ENCODE results near the gene HSPA5. TPM values are rescaled to one million over a fixed set of nuclear protein-coding genes. Genes with fewer than 3 reads are reported as not detected.
A peak's percentile ranks its signal among the peaks of the same experiment; 100 is the strongest.

HSPA5 gene
- total RNA-seq, 1 donor from 2014 or later, result 133 TPM

DNA sequence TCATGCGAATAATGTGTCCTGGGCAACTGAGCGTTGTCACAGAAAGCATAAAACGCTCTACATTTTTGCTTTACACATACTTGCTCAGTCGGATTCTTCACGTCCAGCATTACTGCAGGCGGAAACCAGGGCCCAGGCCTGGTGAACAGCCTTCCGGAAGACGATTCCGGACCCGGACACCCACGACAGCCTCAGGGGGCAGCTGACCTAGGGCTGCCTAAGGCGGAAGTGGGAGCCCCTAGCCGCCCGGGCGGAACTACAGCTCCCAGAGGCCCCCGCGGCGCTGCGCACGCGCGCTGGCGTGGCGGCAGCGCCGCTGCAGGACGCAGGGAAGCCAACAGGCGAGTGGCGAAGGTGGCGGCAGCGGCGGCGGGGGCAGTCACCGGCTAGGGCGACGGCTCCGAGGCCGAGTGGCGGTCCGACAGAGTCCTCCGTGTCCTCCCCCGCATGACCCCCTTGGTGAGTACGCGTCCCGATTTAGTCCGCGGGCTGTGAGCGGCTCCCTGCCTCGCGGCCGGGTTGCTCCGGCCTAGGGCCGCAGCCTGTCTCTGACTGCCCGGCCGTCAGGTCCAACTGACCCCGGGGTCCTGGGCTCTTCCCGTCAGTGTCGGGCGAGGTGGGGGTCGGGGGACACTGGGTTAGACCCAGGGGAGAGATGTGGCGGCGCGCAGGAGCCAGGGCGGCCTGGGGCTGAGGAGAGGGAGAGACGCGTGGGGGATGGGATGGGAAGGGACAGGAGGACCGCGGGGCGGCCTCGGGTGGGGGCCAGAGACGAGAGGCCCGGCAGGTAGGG, 20.6 kb upstream of the HSPA5 start, which contains the start of gene GAPVD1:
TSS of gene GAPVD1 (plus strand) at position 326 of the 793 bp plus-strand sequence. CDS start 37,096 bp downstream, outside the sequence.
- Histone ChIP-seq H3K9me3 (no peaks in the 10 kb centered on the region), H3K4me1 (peaks cover 0 to 17% of the 10 kb centered on the region in 2 donors), H3K27me3 (no peaks in the 10 kb centered on the region), H3K27ac (peak within 1 kb of the TSS; percentile 75 to 78), H3K36me3 (peaks cover 0 to 11% of the 10 kb centered on the region in 2 donors), H3K4me3 (peak within 1 kb of the TSS; percentile 94 to 99)
- intact Hi-C loops (cut with DNase I), result loop anchor here (1.0 to 5.0 kb wide), 4 partner anchors 20 to 399 kb away; partner anchors contain the start of genes ARPC5L, GOLGA1, HSPA5 and RABEPK
- peak; percentile 43 to 94 for DNase-seq (ENCODE audit: low spot score in 2 of 2)
- TF ChIP-seq, protein P1, sequence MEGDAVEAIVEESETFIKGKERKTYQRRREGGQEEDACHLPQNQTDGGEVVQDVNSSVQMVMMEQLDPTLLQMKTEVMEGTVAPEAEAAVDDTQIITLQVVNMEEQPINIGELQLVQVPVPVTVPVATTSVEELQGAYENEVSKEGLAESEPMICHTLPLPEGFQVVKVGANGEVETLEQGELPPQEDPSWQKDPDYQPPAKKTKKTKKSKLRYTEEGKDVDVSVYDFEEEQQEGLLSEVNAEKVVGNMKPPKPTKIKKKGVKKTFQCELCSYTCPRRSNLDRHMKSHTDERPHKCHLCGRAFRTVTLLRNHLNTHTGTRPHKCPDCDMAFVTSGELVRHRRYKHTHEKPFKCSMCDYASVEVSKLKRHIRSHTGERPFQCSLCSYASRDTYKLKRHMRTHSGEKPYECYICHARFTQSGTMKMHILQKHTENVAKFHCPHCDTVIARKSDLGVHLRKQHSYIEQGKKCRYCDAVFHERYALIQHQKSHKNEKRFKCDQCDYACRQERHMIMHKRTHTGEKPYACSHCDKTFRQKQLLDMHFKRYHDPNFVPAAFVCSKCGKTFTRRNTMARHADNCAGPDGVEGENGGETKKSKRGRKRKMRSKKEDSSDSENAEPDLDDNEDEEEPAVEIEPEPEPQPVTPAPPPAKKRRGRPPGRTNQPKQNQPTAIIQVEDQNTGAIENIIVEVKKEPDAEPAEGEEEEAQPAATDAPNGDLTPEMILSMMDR (IDR thresholded peaks at IDR 0.05), result peak in 2 of 3 experiments; percentile 34 to 45

DNA sequence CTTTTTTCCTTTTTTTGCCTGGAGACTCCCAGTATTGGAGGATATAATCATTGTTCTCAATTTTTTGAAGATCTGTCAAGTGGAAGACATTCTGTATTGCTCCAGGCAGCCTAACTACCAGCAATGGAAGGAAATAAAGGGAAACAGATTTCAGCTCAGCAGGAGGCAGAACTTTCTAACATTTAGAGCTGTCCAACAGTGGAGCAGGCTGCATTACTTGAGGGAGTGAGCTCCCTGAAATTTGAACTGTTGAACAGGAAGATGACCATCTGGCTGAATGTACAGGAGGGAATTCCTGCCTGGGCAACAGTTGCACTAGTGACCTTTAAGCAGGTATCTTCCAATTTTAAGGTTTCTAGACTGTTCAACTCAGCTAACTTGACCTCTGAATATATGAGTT, 19.4 kb upstream of the HSPA5 start:
- Histone ChIP-seq H3K27ac (no peak overlapping the region), H3K4me1 (peaks cover 0 to 17% of the 10 kb centered on the region in 2 donors), H3K27me3 (no peaks in the 10 kb centered on the region), H3K9me3 (no peaks in the 10 kb centered on the region), H3K4me3 (no peak overlapping the region), H3K36me3 (peaks cover 0 to 8% of the 10 kb centered on the region in 2 donors)
- no peak for DNase-seq (ENCODE audit: low spot score in 2 of 2)
- intact Hi-C loops (cut with DNase I), result loop anchor here (5.0 kb wide), 3 partner anchors 58 to 398 kb away; partner anchors contain the start of genes ARPC5L, GOLGA1, RABEPK and RPL35
- TF ChIP-seq, protein P1 (IDR thresholded peaks at IDR 0.05), result no peak

GRCh38 chr9:125258832-125259534, 17.8 kb upstream of the HSPA5 start:
- Histone ChIP-seq H3K9me3 (no peaks in the 10 kb centered on the region), H3K27ac (no peak overlapping the region), H3K27me3 (no peaks in the 10 kb centered on the region), H3K4me3 (no peak overlapping the region), H3K36me3 (peaks cover 0 to 4% of the 10 kb centered on the region in 2 donors), H3K4me1 (peaks cover 0 to 16% of the 10 kb centered on the region in 2 donors)
- TF ChIP-seq, protein P1 (IDR thresholded peaks at IDR 0.05), result no peak
- intact Hi-C loops (cut with DNase I), result no loop called here
- no peak for DNase-seq (ENCODE audit: low spot score in 2 of 2)

GRCh38 chr9:125258160-125258785, 17.1 kb upstream of the HSPA5 start:
- no peak overlapping the region for H3K4me3 ChIP-seq
- intact Hi-C loops (cut with DNase I), result no loop called here
- no peaks in the 10 kb centered on the region for H3K36me3 ChIP-seq
- no peaks in the 10 kb centered on the region for H3K9me3 ChIP-seq
- no peak overlapping the region for H3K27ac ChIP-seq
- no peaks in the 10 kb centered on the region for H3K27me3 ChIP-seq
- peaks cover 0 to 10% of the 10 kb centered on the region in 2 donors for H3K4me1 ChIP-seq
- DNase-seq (ENCODE audit: low spot score in 2 of 2), result no peak
- TF ChIP-seq, protein P1 (IDR thresholded peaks at IDR 0.05), result no peak

DNA sequence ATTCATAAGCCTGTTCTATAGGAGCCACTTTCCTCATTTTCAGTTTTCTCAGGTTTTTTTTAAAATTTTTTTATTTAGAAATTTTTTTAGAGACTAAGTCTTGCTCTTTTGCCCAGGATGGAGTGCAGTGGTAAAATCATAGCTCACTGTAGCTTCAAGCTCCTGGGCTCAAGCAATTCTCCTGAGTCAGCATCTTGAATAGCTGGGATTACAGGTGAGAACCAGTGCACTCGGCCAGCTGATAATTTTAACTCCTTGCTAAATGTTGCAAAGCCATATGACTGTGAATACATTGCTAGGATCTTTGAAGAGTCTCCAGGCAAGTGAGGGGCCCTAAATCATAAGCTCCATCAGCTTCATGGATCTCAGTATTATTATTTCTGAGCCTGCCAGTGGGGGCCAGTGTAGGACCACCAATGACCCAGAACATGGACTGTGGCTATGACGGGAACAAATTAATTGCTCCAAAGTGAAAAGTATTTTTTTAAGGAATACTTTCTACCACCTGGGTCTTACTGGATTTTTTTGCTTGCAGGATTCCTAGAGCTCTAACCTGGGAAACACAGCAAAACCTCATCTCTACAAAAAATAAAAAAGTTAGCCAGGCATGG, 14.7 kb upstream of the HSPA5 start:
- H3K9me3 ChIP-seq, result no peaks in the 10 kb centered on the region
- no peak for DNase-seq (ENCODE audit: low spot score in 2 of 2)
- H3K27me3 ChIP-seq, result no peaks in the 10 kb centered on the region
- H3K27ac ChIP-seq, result no peak overlapping the region
- TF ChIP-seq, protein P1 (IDR thresholded peaks at IDR 0.05), result no peak
- intact Hi-C loops (cut with DNase I), result no loop called here
- H3K4me1 ChIP-seq, result no peaks in the 10 kb centered on the region
- H3K36me3 ChIP-seq, result no peaks in the 10 kb centered on the region
- no peak overlapping the region for H3K4me3 ChIP-seq

Measured in ascending aorta (tissue), 2 donors.